ENCODE results near the gene GRAP.
"Not testable (repeated sequence)": the region's sequence is repeated elsewhere in the genome, so short reads cannot be mapped to it uniquely, and the experiment has no call there.

- not testable (repeated sequence) for TF ChIP-seq CTCF (IDR thresholded peaks at IDR 0.05); POLR2AphosphoS5 (IDR thresholded peaks at IDR 0.05; ENCODE audit: low read depth, low read length); REST (IDR thresholded peaks at IDR 0.05; ENCODE audit: insufficient read depth in 1 of 2, low read depth in 2 of 2, low read length in 1 of 2); TCF7L2 (IDR thresholded peaks at IDR 0.05; ENCODE audit: low read depth, low read length)
Observed at GRCh38 chr17:19047510-19047909, 753 bp upstream of the GRAP start.

All from Panc1 (cell line).